Endothelial cell (in vitro differentiated cells): ENCODE measurements around the gene DLGAP3. TPM values are rescaled to one million over a fixed set of nuclear protein-coding genes. Genes with fewer than 3 reads are reported as not detected.

Experiments
- DNase-seq: peaks from one replicate; pipeline ENCODE4 v3.0.0; 2021; ENCODE audit warnings: low spot score
- H3K27ac Mint-ChIP-seq: one replicate; pipeline ENCODE4 v1.8.0; 2021; ENCODE audit warnings: mixed read lengths, inconsistent platforms; ENCODE audit not compliant: unreplicated experiment
- H3K27me3 Mint-ChIP-seq: one replicate; pipeline ENCODE4 v1.8.0; 2021; ENCODE audit warnings: mild to moderate bottlenecking, moderate library complexity, mixed read lengths, inconsistent platforms; ENCODE audit not compliant: unreplicated experiment
- H3K36me3 Mint-ChIP-seq: one replicate; pipeline ENCODE4 v1.8.0; 2021; ENCODE audit warnings: mild to moderate bottlenecking, low read depth, mixed read lengths, inconsistent platforms; ENCODE audit not compliant: unreplicated experiment
- H3K4me1 Mint-ChIP-seq: one replicate; pipeline ENCODE4 v1.8.0; 2021; ENCODE audit warnings: mild to moderate bottlenecking, mixed read lengths, inconsistent platforms; ENCODE audit not compliant: unreplicated experiment
- H3K4me3 Mint-ChIP-seq: one replicate; pipeline ENCODE4 v1.8.0; 2021; ENCODE audit warnings: mild to moderate bottlenecking, mixed read lengths, inconsistent platforms; ENCODE audit not compliant: unreplicated experiment
- H3K9me3 Mint-ChIP-seq: one replicate; pipeline ENCODE4 v1.8.0; 2021; ENCODE audit warnings: mixed read lengths, inconsistent platforms; ENCODE audit not compliant: unreplicated experiment
- total RNA-seq: library from RNA; stranded (reverse); fragmentation: NEBNext Ultra II Directional; extraction: Animal tissue kit (Norgen Biotek cat#: 25700); gene quantifications from one replicate; pipeline ENCODE4 v1.2.1, GENCODE V29; 2021; ENCODE audit not compliant: unreplicated experiment
- TF ChIP-seq, protein P1 (sequence below): fragments of 200-600 bp; sonication (generic); IDR thresholded peaks from one replicate; pipeline ENCODE4 v1.5.0; 2021; ENCODE audit warnings: antibody characterized with exemption; ENCODE audit not compliant: unreplicated experiment

DLGAP3 gene
- total RNA-seq, 1 donor from 2014 or later = 9.1 TPM

DNA sequence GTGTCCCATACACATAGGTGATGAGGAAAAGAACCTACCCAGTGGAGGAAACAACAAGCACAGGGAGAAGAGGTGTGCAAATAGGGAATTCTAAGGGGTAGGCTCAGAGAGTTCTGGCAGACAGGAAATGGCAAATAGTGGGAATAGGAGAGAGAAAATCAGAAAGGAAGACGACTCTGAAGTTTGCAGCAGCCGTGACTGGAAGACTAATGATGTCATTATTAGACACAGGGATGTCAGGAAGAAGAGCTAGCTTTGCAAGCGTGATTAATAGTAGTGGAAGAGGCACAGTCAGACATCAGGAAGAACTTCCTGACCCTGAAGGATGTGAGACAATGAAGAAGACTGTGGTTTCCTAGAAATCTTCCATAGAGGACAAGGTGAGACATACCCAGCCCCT, 21.1 kb downstream of the DLGAP3 start:
- TF ChIP-seq, protein P1, sequence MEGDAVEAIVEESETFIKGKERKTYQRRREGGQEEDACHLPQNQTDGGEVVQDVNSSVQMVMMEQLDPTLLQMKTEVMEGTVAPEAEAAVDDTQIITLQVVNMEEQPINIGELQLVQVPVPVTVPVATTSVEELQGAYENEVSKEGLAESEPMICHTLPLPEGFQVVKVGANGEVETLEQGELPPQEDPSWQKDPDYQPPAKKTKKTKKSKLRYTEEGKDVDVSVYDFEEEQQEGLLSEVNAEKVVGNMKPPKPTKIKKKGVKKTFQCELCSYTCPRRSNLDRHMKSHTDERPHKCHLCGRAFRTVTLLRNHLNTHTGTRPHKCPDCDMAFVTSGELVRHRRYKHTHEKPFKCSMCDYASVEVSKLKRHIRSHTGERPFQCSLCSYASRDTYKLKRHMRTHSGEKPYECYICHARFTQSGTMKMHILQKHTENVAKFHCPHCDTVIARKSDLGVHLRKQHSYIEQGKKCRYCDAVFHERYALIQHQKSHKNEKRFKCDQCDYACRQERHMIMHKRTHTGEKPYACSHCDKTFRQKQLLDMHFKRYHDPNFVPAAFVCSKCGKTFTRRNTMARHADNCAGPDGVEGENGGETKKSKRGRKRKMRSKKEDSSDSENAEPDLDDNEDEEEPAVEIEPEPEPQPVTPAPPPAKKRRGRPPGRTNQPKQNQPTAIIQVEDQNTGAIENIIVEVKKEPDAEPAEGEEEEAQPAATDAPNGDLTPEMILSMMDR = no peak
- no peak for DNase-seq
- H3K36me3 Mint-ChIP-seq = no peaks in the 10 kb centered on the region
- H3K27ac Mint-ChIP-seq = no peak overlapping the region
- H3K27me3 Mint-ChIP-seq = peaks cover 4% of the 10 kb centered on the region
- H3K4me3 Mint-ChIP-seq = no peak overlapping the region
- no peaks in the 10 kb centered on the region for H3K9me3 Mint-ChIP-seq
- peaks cover 2% of the 10 kb centered on the region for H3K4me1 Mint-ChIP-seq

GRCh38 chr1:34907487-34908090, 21.9 kb downstream of the DLGAP3 start:
- H3K36me3 Mint-ChIP-seq = no peaks in the 10 kb centered on the region
- no peak overlapping the region for H3K27ac Mint-ChIP-seq
- no peak overlapping the region for H3K4me3 Mint-ChIP-seq
- H3K9me3 Mint-ChIP-seq = no peaks in the 10 kb centered on the region
- no peak for DNase-seq
- TF ChIP-seq, protein P1 = no peak
- H3K27me3 Mint-ChIP-seq = peaks cover 4% of the 10 kb centered on the region
- peaks cover 2% of the 10 kb centered on the region for H3K4me1 Mint-ChIP-seq

DNA sequence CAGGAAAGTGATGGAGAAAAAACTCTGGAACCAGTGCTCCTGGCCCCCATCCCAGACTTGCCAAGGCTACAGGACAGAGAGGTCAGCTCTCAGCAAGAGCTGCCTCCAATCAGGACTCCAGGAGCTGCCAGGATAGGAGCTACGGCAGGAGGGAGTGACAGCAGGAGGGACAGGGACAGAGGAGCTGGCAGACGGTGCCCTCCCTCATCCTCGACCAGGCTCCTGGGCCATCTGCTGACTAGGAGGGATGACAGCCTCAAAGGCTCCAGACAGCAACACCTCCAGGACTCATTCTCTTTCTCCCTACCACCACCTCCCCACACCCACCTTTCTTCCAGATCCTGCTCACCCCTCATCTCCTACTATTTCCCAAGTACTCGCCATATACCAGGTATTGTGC, 22.7 kb downstream of the DLGAP3 start:
- Mint-ChIP-seq H3K27ac (no peak overlapping the region), H3K4me1 (peaks cover 2% of the 10 kb centered on the region), H3K9me3 (no peaks in the 10 kb centered on the region), H3K4me3 (no peak overlapping the region), H3K27me3 (peaks cover 4% of the 10 kb centered on the region), H3K36me3 (no peaks in the 10 kb centered on the region)
- no peak for DNase-seq
- TF ChIP-seq, protein P1 = no peak

DNA sequence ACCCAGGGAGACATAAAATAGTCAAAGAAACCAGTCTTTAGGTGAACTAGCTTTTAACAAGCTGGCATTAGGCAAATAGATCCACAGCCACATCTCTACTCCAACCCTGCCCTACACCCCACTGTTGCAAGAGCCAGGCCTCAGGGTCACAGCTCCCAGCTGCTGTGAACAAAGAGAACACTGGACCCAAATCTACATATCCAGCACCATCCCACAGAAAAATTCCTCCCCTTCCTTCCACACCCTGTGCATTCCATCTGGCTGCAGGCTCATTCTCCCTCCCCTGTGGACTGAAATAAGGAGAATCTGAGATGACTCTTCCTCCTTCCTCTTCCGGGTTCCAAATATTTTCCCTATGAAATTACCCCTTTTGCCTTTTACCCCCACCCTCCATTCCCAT, 23.2 kb downstream of the DLGAP3 start:
- no peak for DNase-seq
- H3K27me3 Mint-ChIP-seq = peaks cover 4% of the 10 kb centered on the region
- no peak overlapping the region for H3K27ac Mint-ChIP-seq
- no peaks in the 10 kb centered on the region for H3K9me3 Mint-ChIP-seq
- TF ChIP-seq, protein P1 = no peak
- H3K4me1 Mint-ChIP-seq = peaks cover 2% of the 10 kb centered on the region
- H3K36me3 Mint-ChIP-seq = no peaks in the 10 kb centered on the region
- no peak overlapping the region for H3K4me3 Mint-ChIP-seq

- Mint-ChIP-seq H3K27ac (no peak overlapping the region), H3K36me3 (no peaks in the 10 kb centered on the region), H3K4me3 (no peak overlapping the region), H3K27me3 (peaks cover 4% of the 10 kb centered on the region), H3K4me1 (peaks cover 2% of the 10 kb centered on the region), H3K9me3 (no peaks in the 10 kb centered on the region)
- TF ChIP-seq, protein P1 = no peak
- no peak for DNase-seq
These were observed 24.4 kb downstream of the DLGAP3 start for GRCh38 chr1:34905098-34905459.
